ENCODE data around the gene OXTR.

The OXTR gene

DNA sequence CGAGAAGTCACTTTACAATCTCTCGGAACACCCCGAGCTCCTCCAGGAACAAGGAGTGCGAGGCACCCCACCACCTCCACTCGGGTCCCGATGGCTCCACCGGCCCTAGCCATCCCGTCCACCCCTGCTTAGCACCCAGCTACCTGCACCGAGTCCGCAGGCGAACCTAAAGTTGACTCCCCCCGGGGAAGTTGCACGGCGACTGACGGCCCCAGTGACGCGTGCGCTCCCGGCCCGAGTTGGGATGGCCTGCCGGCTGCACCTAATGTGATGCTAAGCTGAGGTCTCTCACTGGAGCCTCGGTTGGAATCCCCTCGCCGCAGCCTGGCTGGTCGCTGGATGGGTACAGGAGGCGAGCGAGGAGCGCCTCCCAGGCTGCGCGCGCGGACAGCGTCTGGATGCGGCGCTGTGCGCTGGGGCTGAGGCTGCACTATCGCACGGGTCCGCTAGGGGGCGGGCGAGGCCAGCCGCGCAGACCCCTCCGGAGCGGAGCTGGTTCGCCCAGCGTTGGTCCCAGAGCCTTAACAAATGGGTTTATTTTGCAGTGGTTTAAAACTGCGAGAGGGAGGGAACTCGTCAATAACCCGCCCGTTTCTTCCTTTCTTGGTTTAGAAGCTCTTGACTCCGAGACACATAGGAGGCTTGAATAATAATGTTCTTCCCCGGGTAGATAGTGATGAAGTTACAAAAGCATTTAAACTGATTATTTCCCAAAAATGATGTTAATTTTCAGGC, at the start of gene OXTR:
OXTR (minus strand) TSS at position 526 of the 735 bp plus-strand sequence. CDS start 1,426 bp downstream, outside the sequence.
- peak; percentile 30 for DNase-seq

DNA sequence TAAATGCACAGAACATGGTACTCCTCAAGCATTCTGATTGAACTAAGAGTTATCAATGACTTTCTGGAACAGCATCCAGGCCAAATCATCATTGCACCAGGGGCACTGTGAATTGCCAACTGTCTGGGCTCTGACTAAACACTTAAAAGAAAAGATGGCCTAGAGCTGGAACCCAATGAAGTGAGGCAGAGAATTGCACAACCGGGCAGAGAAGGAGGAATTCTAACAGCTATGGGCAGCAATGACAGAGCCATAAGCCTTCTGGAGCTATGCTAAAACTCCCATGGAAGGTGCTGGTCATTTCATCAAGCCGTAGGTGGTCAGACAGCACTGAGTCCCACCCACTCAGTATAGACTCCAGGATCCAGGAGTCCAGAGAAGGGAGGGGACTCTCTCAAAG, 48.1 kb upstream of the OXTR start:
- no peak for DNase-seq

DNA sequence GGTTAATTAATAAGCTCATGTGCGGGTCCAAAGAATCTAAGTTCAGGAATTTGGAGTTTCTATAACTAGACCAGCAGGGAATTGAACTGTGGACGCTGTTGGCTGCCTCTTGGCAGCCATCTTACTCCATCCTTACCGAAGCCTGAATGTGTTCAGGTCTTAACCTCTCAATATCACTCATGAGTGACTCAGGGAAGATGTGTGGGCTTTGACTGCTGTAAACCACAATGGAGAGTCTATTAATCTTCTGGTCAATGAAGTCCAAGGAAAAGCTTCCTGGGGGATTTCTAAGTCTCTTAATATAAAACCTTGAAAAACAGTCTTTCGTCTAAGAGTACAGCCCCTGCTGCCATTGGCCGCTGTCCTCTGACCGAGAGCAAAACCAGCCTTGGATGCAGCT, 46.7 kb upstream of the OXTR start:
- DNase-seq: no peak

DNA sequence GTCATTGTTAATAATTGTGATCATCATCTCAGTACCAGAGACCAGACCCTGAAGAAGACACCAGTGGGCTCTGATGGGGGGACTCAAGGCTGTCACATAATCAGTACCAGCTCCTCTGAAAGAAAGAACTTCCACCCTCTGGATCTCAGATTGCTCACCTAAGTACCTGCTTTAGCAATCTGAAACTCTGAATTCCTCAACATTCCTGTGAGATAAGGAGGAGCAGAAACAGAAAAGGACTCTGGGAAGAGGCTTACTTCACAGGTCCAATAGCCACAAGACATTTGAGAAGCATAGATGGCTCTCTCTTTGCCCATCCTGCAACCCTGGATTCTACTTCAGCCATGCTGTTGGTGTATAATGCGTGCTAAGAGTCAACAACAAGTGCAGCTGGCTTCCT, 44.0 kb upstream of the OXTR start:
- DNase-seq: no peak

DNA sequence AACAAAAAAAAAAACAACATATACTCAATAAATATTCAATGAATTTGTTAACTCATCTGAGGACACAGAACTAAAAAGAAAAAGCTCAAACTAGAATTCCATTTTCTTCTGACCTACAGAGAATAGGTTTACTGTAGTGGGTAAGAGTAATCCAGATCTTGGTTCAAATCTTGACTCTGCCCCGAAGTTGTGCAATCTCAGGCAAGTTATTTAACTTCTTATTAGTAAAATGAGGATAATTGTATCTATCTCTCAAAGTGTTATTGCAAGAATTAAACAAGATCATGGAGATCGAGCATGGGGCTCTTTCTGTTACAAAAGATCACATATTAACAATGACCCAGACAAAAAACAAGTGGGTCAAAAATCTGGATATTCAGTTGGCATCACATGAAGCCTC, 41.1 kb upstream of the OXTR start:
- no peak for DNase-seq

DNA sequence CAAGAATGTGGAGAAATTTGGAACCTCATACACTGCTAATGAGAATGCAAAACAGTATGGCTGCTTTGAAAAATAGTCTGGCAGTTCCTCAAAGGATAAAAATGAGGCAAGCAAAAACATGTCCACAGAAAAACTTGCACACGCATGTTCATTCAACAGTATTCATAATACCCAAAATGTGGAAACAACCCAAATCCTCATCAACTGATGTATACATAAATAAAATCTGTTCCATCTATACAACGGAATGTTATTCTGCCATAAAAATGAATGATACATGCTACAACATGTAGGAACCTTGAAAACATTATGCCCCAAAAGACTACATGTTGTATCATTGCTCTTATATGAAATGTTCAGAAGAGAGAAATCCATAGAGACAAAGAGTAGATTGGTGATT, 36.4 kb upstream of the OXTR start:
- DNase-seq: no peak

DNA sequence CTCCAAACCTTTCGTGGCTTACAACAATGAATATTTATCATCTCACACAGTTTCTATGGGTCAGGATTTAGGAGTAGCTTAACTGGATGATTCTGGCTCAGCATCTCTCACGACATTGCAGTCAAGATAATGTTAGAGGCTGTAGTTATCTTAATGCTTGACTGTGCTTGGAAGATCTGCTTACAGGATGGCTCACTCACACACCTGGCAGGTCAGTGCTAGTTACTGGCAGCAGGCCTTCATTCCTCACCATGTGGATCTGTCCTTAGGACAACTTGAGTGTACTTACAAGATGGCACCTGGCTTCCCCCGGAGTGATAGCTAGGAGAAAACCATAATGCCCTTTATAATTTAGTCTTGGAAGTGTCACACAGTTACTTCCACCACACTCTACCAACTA, 32.8 kb upstream of the OXTR start:
- no peak for DNase-seq

DNA sequence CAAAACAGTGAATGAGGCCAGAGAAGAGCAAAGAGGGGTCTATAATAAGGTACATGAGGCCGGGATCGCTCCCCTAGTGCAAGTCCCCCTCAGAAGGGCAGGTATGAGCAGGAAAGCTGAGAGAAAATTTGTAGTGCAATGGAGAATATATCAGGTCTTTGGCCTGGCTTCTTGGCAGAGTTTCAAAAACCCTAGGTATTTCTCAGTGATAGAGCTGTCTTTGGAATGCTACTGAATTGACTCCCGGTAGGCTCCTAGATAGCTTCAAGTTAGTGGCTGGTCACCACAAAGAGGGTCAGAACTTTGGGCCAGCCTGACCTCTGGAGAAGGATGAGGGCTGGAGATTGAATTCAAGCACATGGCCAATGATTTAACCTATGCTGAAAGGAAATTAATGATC, 30.6 kb upstream of the OXTR start:
- DNase-seq: no peak

DNA sequence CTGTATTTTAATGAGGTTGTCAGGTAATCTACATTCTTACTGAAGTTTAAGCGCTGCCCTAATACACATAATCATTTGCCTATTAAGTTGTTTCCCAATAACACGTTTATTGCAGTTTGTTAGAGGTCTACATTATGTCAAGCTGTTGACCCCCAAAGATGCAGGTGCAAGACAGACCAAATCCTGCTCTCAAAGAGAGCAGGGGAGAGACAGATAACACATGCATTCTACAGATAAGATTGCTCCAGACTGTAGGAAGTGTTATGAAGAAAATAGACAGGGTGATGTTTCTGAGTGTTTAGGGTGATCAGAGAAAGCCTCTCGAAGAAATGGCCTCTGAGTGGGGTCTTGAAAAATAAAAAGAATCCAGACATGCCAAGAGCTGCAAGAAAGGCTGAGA, 24.8 kb upstream of the OXTR start:
- DNase-seq: no peak

DNA sequence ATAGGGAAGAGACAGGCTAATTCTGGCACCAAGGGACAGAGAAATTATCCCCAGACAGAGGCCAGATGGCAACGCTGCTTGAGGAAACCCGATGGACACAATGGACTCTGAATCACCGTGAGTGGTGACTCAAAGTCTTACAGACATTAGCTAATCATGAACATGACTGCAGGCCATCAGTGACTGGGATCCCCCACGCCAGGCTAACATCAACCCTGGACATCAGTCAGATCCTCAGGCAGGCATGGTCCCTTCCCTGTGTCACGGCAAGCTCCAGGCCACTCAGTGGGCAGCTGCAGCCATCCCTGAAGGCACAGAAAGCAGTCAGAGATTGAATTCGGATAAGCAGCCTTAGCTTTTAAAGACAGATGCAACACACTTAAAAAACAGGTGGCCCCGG, 23.8 kb upstream of the OXTR start:
- no peak for DNase-seq

DNA sequence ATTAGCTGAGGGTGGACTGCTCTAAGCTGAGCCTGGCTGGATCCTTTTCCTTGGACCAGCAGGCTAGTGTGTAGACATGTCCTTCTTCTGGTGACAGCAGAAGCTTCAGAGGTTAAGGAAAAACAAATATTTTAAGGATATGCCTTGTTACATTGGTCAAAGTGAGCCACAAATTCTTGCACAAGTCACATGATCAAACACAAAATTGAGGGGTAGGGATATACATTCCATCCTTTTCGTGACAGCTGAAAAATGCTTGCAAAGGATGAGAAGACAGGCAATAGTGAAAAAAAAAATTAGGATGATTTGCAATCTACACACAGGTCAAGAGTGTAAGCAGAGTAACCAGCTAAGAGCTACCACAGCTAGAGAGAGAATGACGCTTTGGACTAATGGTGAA, 21.1 kb upstream of the OXTR start:
- DNase-seq: no peak

DNA sequence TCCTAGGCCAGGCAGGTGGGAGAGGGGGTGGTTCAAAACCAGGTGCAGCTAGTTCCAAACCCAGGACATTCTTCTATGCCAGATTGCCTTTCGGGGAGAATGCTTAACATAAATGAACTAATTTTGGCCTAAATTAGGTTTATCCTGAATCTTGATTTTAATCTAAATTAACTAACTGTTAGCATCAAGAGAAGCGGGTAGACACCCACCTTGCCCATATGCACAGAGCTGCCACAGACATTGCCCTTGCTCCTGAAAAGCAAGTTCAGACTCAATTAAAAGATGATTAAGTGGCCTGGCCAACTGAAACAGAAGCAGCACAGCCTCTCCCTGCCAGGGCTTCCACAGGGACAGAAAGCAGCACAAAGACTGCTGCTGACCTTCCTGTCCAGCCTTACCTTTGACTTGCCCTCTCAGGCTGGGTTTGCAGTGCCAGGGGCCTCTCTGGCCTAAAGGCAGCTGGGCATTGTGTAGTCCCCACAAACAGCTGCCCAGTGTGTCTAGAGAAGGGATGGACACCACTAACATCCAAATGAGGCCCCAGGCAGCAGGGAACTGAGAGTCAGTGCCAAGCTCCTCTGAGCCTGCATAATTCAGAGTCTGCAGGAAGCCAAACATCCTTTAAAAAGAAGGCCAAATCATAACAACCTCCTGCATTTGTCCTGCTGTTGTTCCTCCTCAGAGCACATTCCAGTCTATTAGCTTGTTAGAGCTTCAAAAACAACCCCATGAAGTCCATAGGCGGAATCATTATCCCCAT, 15.4 kb upstream of the OXTR start:
- no peak for DNase-seq

DNA sequence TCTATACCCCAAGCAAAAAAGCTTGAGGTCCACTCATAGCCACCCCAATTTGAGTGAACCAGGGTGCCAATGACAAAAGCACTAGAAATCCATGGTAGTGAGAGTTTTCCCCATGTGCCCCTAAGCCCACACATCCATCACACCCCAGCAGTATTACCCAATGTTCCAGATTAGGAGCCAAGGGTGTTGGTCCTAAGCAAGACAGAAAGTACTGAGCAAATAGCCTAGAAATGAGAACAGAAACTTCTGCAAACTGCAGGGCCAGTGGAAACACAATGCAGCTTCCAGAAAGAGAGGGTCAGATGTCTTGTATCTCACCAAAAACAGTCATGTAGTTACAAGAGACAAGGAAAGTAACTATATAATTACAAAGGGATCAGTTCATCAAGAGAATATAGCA, 10.9 kb upstream of the OXTR start:
- no peak for DNase-seq

DNA sequence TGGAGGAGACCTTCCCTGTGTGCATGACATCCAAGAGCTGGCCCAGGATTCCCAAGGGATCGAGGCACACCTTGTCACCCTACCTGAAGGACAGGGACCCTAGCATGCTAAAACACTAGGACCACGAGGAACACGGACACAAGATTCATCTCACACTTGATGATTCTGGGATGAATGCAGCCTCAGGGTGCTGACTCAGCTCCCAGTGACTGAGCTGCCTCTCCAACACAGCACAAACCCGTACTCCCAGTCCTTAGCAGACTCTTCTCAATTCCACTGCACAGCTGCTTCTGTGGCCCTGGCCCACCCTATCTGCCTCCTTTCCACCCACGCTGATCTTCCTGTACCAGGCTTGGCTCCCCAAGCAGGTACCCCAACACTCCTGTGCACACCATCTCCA, 9.1 kb upstream of the OXTR start:
- DNase-seq: no peak

DNA sequence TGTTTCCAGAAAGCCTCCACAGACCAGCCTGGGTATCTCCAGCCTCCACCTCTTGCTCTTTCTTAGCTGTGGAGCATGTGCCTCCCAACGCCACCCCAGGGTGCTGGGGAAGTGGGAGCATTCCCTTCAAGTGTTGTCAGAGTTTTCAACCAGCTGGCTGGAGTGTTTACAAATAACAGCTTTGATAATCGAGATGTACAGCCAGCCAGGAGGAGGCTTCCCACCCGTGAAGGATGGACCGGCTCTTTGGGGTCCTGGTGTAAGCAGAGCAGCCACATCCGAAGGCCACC, 8.5 kb upstream of the OXTR start:
- DNase-seq: no peak

DNA sequence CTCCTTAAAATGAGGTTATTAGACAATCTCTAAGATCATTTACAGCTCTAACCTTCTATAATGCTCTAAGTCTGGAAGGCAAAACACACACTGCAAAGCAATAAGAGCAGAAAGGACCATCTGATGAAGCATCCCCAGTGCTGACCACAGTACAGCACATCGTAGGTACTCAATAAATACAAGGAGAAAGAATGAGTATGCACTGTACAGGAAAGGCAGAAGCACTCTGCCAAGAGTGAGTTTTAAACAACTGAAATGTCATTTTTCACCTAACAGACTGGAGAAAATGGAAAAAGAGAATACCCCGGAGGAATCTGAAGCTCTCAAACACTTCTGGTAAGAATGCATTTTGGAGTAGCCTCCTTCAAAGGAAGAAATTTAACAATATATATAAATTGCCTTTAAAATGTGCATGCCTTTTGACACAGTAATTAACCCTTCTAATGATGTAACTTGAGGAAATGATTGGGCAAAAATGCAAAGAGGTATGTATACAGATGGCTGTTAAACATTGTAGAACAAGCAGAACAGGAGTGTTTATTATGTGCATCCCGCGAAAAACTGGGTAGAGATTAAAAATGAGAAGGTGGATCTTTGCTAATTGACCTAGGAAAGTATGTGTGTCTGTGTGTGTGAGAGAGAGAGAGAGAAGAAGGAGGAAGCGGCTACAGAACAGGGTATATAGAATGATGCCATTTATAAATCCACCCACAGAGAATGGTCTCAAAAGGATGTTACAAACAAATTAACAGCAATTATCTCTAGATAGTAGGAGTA, 8.0 kb upstream of the OXTR start:
- DNase-seq: no peak

DNA sequence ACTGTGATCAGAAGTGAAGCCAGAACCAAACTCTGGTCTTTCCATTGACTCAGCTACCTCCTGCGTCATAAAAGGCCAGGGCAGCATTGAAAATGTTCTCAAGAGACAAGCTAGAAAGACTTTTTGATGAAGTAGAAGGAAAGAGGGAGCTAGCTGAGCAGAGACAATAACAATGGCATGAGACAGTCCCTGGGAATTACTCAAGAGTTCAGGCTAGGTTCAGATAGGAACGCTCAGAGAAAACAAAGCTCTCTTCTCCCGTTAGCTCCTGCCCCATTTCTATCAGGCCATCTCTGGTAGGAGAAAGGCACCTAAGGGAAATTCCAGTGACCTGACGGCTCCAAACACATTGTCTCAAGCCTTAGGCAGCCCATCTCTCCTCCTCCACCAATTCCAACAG, 7.0 kb upstream of the OXTR start:
- DNase-seq: no peak

DNA sequence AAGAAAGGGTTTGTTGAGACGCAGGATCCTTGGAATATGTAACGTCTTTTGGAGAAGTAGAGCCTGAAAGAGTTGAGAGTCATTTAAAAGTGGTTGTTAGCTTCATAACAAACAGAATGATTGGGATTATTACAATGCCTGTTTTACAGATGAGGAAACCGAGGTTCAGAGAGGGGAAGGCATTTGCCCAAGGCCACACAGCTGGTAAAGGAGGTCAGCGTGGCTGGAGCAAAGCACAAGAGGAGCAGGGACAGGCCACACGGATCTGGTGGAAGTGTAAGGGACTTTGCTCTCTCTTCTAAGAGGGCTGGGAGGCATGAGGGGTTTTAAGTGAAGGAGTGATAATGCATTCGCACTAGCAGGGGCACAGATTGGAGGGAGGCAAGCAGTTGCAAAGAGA, 6.2 kb upstream of the OXTR start:
- DNase-seq: no peak

DNA sequence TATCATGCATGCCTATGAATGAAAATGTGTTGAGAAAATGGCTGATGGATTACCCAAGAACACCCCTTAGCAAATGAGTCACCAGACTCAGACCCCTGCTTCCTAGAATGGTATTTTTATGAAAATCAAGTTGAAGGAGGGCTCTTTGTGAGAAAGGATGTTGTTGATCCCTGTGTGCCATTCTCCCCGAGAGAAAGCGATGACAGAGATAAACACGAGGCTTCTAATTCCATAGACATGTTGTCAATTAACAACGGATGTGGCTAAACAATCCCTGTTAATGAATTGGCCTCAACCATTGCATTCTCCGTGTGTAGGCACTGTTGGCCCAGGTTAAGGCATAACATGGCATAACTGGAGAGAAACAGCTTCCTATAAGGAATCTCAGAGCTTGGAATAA, 5.8 kb upstream of the OXTR start:
- DNase-seq: no peak

DNA sequence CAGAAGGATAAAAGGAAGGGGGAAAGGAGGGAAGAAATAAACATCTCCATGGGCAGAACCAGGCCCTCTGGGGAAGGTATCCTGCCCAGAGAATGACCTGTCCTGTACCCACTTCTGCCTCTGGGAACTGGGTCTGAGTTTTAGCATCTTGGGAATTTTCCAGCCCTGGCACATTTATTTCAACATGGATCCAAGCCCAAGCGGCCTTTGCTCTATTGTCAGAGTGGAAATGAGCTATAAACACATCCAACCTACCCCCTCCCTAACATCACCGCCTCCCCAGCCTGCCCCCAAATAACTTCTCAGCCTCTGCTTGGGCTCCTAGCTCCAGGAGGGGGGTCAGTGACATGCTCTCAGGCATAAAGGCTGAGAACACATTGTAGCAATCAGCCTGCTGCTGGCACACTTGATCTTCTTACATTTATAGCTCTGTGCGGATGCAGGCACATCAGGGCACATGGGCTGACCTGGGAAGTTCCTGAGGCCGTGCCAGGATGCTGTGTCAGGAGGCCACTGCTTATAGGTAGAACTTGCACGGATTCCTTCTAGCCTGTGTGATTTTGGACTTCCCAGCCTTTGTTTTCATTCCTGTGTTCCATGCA, 4.6 kb upstream of the OXTR start:
- no peak for DNase-seq

DNA sequence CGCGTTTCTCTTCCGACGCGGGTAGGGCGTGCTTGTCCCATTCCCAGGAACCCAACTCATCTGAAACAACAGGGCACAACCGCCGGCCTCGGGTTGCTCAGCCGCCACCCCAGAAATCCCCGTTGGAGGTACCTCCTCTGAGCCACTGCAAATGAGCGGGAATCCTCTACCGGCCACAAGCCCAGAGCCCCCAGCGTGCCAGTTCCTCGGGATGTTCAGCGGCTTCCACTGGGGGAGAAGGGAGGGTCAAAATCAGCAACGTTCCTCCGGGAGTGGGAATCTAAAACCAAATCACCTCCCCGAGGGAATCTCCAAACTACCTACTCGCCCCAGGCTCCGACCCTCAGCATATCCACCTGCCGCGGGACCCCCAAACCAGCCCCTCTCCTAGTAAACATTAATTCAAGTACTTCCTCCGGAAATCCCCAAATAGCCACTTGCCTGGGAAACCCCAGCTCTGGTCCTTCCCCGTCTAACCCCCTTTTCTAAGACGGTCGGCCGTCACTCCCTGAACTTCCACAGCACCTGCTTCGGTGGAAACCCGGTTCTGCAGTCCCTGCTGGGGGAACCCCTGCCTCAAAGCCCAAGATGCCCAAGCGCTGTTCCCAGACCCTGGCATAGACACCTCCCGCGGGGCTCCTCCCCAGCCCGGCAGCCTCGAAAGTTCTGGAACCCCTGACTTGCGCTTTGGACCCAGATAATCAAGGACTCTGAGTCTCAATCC, 887 bp downstream of the OXTR start:
- no peak for DNase-seq

DNA sequence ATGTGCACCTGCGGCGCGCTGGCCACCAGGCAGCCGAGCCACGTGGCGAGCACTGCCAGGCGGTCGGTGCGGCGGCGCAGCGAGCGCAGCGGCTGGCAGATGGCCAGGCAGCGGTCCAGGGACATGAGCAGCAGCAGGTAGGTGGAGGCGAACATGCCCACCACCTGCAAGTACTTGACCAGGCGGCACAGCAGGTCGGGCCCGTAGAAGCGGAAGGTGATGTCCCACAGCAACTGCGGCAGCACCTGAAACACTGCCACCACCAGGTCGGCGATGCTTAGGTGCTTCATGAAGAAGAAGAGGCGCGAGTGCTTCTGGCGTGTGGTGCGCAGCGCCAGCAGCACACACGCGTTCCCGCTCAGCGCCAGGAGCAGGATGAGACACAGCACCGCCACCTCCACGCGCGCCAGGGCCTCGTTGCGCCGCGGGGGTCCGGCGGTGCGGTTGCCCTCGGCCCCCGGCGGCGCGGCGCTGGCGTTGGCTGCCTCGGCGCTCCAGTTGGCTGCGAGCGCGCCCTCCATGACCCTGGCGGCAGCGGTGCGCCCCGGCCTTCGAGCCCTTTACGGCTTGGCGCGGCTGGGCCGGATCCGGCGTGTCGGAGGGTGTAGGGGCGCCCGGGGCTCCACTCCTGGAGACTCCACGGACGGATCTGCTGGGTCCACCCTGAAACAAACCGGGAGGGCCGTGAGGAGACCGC, 1.6 kb downstream of the OXTR start:
- no peak for DNase-seq
